Stimulated activated memory B cell treated with anti-CD40 and anti-IgM and Interleukin-4, amounts not matched to agents 10 μg/mL and 1 μg/mL and 100 μg/mL, for 72 hours (primary cell): ENCODE measurements around the gene FNBP1.

ENCODE experiments used
- ATAC-seq: fragments of 150-1000 bp; cut with Tn5 transposase; 2 replicates; pipeline ENCODE4 v1.10.0; 2021
- H3K27ac Mint-ChIP-seq: one replicate; pipeline ENCODE4 v1.8.0; 2022; ENCODE audit warnings: mild to moderate bottlenecking, mixed read lengths
- H3K27me3 Mint-ChIP-seq: one replicate; pipeline ENCODE4 v1.8.0; 2022; ENCODE audit warnings: mixed read lengths
- H3K36me3 Mint-ChIP-seq: one replicate; pipeline ENCODE4 v1.8.0; 2022; ENCODE audit warnings: mixed read lengths
- H3K4me1 Mint-ChIP-seq: one replicate; pipeline ENCODE4 v1.8.0; 2022; ENCODE audit warnings: mixed read lengths
- H3K4me3 Mint-ChIP-seq: one replicate; pipeline ENCODE4 v1.8.0; 2022; ENCODE audit warnings: mild to moderate bottlenecking, moderate library complexity, mixed read lengths
- H3K9me3 Mint-ChIP-seq: one replicate; pipeline ENCODE4 v1.8.0; 2022; ENCODE audit warnings: mixed read lengths

The FNBP1 gene

DNA sequence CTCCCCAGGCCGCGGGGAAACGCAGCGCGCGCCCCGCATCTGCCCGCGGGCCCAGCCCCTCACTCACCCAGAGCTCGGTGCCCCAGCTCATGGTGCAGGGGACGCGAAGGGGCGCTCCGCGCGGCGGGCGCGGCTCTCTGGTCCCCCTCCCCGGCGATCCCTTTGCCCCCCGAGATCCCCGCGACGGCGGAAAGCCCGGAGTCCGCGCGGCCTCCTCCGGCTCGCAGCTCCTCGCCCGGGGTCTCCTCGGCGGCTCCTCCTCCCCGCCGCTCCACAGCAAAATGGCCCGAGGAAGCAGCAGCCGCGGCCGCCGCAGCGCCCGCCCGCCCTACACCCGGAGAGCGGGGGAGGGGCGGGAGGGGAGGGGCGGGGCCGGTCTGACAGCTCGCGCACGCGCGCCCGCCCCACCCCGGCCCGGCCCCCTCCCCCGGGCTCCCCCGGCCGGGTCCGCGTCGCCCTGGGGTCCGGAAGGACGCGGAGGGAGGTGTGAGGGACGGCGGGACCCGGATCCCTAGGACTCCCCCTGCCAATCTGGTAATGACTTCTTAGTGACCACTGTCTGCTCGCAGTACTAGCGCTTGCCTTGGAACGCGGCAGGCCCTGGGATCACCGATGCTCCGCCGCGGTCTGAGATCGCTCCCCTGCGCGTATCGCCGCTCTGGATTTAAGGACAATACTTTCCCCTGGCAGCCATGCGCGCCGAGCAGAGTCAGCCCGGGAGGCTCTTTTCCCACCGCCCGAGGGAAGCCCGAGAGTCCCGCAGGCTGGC is at the start of gene FNBP1:
FNBP1 (minus strand) TSS at position 305 of the 769 bp plus-strand sequence; CDS start at position 91, 214 bp downstream.
- Mint-ChIP-seq H3K4me1 (peaks cover 50% of the 10 kb centered on the region), H3K4me3 (peak within 1 kb of the TSS; percentile 95), H3K27me3 (no peaks in the 10 kb centered on the region), H3K36me3 (peaks cover 27% of the 10 kb centered on the region), H3K27ac (peak within 1 kb of the TSS; percentile 100), H3K9me3 (no peaks in the 10 kb centered on the region)
- ATAC-seq = peak; percentile 77

DNA sequence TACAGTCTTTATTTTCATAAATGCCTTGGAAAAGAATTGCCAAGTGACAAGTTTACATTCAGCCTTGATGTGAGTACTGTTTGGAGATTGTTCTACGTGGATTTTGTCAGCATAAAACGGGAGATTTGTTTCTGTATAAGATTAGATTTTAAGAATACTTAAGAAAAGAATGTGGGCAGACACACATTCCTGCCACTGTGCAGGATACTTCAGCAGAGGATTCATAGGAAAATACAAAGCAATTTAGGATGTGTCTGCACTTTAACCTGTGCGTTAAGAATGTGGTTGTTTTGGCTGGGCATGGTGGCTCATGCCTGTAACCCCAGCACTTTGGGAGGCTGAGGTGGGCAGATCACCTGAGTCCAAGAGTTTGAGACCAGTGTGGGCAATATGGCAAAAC is 47.9 kb upstream of the FNBP1 start:
- Mint-ChIP-seq H3K9me3 (no peaks in the 10 kb centered on the region), H3K4me1 (peaks cover 12% of the 10 kb centered on the region), H3K27ac (peak overlapping the region; percentile 39), H3K27me3 (no peaks in the 10 kb centered on the region), H3K36me3 (peaks cover 51% of the 10 kb centered on the region), H3K4me3 (no peak overlapping the region)
- ATAC-seq = no peak

DNA sequence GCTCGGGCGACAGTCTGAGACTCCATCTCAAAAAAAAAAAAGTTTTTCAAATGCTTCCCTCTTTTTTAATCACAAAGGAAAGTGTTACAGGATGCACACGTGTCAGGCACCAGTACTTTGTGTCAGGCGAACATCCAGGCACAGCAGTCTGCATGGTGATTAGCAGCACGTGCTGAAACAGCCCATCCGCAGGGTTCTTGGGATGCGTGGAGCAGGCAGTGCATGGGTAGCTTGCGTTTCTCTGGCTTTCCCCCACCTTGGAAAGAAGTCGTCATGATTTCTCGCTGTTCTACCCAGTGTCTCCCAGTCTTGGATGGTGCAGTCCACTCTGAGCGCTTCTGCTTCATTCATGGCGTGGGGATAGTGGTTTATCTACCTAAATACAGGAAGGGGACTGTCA is 46.2 kb upstream of the FNBP1 start:
- ATAC-seq = no peak
- H3K27me3 Mint-ChIP-seq = no peaks in the 10 kb centered on the region
- H3K4me3 Mint-ChIP-seq = no peak overlapping the region
- no peaks in the 10 kb centered on the region for H3K9me3 Mint-ChIP-seq
- H3K27ac Mint-ChIP-seq = no peak overlapping the region
- H3K36me3 Mint-ChIP-seq = peaks cover 44% of the 10 kb centered on the region
- H3K4me1 Mint-ChIP-seq = no peaks in the 10 kb centered on the region

DNA sequence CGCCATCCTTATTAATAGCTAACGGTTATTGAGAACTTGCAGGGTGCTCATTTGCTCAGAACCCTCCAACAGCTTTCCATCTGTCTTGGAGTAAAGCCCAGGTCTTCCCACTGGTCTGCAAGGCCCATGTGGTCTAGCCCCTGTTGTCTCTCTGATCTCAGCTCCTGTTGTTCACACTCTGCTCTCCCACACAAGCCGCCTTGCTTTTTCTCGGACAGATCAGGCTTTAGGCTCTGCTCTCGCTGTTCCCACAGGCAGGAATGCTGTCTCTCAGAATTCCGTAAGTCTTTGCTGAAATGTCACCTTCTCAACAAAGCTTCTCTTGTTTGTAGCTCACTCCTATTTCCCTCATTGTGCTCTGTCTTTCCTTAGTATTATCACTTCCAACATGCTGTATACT is 45.1 kb upstream of the FNBP1 start:
- no peaks in the 10 kb centered on the region for H3K4me1 Mint-ChIP-seq
- peaks cover 41% of the 10 kb centered on the region for H3K36me3 Mint-ChIP-seq
- no peak for ATAC-seq
- peak overlapping the region; percentile 7 for H3K27ac Mint-ChIP-seq
- H3K27me3 Mint-ChIP-seq = no peaks in the 10 kb centered on the region
- no peak overlapping the region for H3K4me3 Mint-ChIP-seq
- H3K9me3 Mint-ChIP-seq = no peaks in the 10 kb centered on the region

DNA sequence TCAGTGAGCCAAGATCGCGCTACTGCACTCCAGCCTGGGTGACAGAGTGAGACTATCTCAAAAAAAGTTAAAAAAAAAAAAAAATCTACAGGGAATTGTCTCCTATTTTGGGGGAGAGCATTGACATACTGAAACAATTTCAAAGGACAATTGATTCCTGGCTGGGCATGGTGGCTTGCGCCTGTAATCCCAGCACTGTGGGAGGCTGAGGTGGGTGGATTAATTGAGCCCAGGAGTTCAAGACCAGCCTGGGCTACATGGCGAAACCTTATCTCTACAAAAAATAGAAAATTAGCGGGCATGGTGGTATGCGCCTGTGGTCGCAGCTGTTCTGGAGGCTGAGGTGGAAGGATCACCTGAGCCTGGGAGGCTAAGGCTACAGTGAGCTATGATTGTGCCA is 41.3 kb upstream of the FNBP1 start:
- H3K4me1 Mint-ChIP-seq = no peaks in the 10 kb centered on the region
- no peak overlapping the region for H3K4me3 Mint-ChIP-seq
- H3K27ac Mint-ChIP-seq = no peak overlapping the region
- no peaks in the 10 kb centered on the region for H3K27me3 Mint-ChIP-seq
- ATAC-seq = no peak
- H3K9me3 Mint-ChIP-seq = no peaks in the 10 kb centered on the region
- peaks cover 27% of the 10 kb centered on the region for H3K36me3 Mint-ChIP-seq

DNA sequence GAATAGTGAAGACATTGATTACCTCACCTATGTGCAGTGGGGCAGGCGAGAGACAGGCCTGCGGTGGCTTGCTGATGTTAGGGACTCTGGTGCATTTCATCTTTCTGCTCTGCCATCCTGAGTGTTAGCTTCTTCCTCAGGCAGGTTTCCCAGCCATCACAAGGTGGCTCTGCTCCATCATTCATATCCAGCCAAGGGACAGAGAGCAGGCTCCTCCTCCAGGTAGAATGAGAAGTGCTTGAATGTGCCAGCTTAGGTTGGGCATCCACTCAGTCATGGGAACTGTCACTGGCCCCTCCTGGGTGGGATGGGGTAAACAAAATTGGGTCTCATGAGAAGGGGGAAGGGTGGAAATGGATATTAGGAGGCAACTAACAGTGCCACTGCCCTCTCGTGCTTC is 35.6 kb upstream of the FNBP1 start:
- no peak for ATAC-seq
- no peak overlapping the region for H3K4me3 Mint-ChIP-seq
- H3K27me3 Mint-ChIP-seq = no peaks in the 10 kb centered on the region
- H3K36me3 Mint-ChIP-seq = peaks cover 28% of the 10 kb centered on the region
- H3K27ac Mint-ChIP-seq = no peak overlapping the region
- peaks cover 1% of the 10 kb centered on the region for H3K4me1 Mint-ChIP-seq
- H3K9me3 Mint-ChIP-seq = no peaks in the 10 kb centered on the region

DNA sequence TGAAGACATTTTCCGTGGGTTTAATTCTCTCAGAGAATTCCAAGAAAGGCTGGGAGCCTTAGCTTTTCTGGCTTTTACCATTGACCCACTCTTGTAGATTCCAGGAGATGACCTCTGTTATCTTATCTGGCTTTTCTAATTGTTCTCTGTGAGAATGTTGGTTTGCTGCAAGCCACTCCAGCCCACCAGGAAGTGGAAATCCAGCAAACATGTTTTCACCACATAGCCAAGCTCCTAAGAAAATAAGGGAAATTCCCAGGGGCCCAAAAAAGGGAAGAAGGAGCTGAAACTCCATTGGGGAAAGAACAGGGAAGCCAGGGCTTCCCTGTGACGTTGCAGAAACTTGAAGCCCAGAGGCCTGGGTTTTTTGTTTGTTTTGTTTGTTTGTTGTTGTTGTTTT is 30.4 kb upstream of the FNBP1 start:
- Mint-ChIP-seq H3K27ac (peak overlapping the region; percentile 69), H3K9me3 (no peaks in the 10 kb centered on the region), H3K27me3 (no peaks in the 10 kb centered on the region), H3K36me3 (peaks cover 19% of the 10 kb centered on the region), H3K4me1 (peaks cover 15% of the 10 kb centered on the region), H3K4me3 (no peak overlapping the region)
- ATAC-seq = no peak

DNA sequence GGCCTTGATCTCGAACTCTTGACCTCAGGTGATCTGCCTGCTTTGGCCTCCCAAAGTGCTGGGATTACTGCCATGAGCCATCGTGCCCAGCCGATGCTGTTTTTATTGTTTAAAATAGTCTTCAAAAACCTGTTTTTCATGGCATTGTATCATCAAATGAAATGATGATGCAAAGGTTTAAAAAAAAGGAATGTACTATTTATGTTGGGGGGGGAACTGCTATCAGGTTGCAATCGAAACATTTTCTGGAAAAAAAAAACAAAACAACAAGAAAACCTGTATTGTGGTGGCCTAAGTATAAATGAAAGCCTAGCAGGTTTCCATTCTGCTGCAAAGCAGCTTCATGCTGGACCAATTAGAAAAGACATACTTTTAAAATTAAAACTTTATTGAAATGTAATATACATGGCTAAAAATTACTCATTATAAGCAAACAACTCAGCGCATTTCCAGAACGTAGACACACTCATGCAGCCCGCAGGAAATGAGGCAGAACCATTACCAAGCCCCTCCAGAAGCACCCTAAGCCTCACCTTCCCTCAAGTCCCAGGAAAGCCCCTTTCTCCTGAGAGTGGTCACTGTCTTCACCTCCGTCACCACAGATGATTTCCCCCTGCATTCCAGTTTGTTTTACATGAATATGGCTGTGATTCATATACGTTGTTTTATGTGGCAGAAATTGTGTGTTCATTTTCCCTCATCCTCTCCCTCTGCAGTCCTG is 29.7 kb upstream of the FNBP1 start:
- peak overlapping the region; percentile 69 for H3K27ac Mint-ChIP-seq
- peaks cover 14% of the 10 kb centered on the region for H3K36me3 Mint-ChIP-seq
- no peaks in the 10 kb centered on the region for H3K27me3 Mint-ChIP-seq
- ATAC-seq = no peak
- no peaks in the 10 kb centered on the region for H3K9me3 Mint-ChIP-seq
- peaks cover 15% of the 10 kb centered on the region for H3K4me1 Mint-ChIP-seq
- peak overlapping the region; percentile 10 for H3K4me3 Mint-ChIP-seq

DNA sequence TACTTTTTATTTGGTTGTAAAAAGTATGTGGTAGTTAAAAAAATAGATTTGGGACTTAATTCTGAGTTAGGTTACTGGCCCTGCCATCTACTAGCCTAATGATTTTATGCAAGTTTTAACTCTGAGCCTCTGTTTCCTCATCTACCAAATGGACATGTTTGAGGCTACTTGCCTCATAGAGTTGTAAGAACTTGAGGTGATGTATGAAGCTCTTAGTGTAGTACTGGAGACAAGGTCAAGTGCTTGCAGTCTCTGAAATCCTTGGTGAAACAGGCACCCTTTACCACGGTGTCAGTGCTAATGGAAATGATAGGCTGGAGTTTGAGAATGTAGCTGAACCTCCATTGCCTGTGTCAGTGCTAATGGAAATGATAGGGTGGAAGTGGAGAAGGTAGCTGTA is 26.1 kb upstream of the FNBP1 start:
- H3K4me1 Mint-ChIP-seq = peaks cover 29% of the 10 kb centered on the region
- no peak for ATAC-seq
- no peak overlapping the region for H3K27ac Mint-ChIP-seq
- no peaks in the 10 kb centered on the region for H3K9me3 Mint-ChIP-seq
- H3K36me3 Mint-ChIP-seq = peaks cover 5% of the 10 kb centered on the region
- H3K27me3 Mint-ChIP-seq = no peaks in the 10 kb centered on the region
- no peak overlapping the region for H3K4me3 Mint-ChIP-seq

DNA sequence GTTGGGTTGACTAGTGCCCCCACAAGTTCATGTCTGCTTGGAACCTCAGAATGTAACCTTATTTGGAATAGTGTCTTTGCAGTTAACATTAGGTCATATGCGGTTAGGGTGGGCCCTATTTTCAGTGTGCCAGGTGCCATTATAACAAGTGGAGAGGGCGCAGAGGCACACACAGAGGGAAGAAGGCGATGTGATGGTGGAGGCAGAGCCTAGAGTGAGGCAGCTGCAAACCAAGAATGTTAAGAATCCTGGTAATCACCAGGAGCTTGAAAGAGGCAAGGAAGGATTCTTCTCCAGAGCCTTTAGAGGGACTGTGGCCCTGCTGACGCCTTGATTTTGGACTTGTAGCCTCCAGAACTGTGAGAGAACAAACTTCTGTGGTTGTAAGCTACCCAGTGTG is 21.6 kb upstream of the FNBP1 start:
- no peak overlapping the region for H3K27ac Mint-ChIP-seq
- H3K9me3 Mint-ChIP-seq = no peaks in the 10 kb centered on the region
- H3K36me3 Mint-ChIP-seq = peaks cover 12% of the 10 kb centered on the region
- H3K4me3 Mint-ChIP-seq = no peak overlapping the region
- peaks cover 36% of the 10 kb centered on the region for H3K4me1 Mint-ChIP-seq
- no peaks in the 10 kb centered on the region for H3K27me3 Mint-ChIP-seq
- no peak for ATAC-seq

DNA sequence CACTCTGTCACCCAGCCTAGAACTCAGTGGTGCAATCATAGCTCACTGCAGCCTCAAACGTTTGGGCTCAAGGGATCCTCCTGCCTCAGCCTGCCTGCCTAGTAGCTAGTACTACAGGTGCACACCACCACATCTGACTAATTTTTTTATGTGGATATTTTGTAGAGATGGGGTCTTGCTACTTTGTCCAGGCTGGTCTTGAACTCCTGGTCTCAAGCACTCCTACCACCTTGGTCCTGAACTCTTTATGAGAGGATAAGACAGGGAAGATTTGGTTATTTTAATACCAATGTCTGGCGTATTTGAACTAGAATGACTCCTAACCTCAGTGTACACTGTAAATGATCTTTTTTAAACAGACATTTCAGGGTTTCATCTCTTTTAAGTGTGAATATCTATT is 19.8 kb upstream of the FNBP1 start:
- no peaks in the 10 kb centered on the region for H3K9me3 Mint-ChIP-seq
- peak overlapping the region; percentile 31 for H3K4me3 Mint-ChIP-seq
- ATAC-seq = no peak
- peak overlapping the region; percentile 74 for H3K27ac Mint-ChIP-seq
- no peaks in the 10 kb centered on the region for H3K27me3 Mint-ChIP-seq
- peaks cover 36% of the 10 kb centered on the region for H3K4me1 Mint-ChIP-seq
- H3K36me3 Mint-ChIP-seq = peaks cover 22% of the 10 kb centered on the region

DNA sequence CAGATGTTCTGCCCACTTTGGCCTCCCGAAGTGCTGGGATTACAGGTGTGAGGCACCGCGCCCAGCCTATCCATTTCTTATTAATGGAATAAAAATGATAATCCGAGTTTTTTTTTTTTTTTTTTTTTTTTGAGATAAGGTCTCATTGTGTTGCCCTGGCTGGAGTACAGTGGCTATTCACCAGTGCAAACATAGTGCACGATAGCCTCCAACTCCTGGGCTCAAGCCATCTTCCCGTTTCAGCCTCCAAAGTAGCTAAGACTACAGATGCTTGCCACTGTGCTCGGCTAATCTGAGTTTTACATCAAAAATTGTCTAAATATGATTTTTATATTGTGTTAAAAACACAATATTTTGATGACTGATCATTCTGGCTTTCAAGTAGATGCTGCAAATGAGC is 17.3 kb upstream of the FNBP1 start:
- no peak overlapping the region for H3K4me3 Mint-ChIP-seq
- no peaks in the 10 kb centered on the region for H3K27me3 Mint-ChIP-seq
- no peak for ATAC-seq
- H3K4me1 Mint-ChIP-seq = peaks cover 29% of the 10 kb centered on the region
- H3K27ac Mint-ChIP-seq = no peak overlapping the region
- no peaks in the 10 kb centered on the region for H3K9me3 Mint-ChIP-seq
- H3K36me3 Mint-ChIP-seq = peaks cover 22% of the 10 kb centered on the region

DNA sequence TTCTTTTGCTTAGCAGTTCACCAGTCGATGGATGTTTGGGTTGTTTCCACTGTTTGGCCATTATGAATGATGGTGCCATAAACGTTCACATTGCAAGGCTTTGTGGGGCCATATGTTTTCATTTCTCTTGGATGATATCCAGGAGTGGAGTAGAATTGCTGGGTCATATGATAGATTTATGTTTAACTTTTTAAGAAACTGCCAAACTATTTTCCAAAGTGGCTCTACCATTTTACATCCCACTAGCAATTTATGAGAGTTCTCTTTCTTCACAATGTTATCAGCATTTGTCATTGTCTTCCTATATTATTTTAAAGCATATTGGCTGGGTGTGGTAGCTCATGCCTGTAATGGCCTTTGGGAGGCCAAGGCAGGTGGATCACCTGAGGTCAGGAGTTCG is 15.9 kb upstream of the FNBP1 start:
- no peaks in the 10 kb centered on the region for H3K9me3 Mint-ChIP-seq
- no peak for ATAC-seq
- peaks cover 32% of the 10 kb centered on the region for H3K4me1 Mint-ChIP-seq
- H3K4me3 Mint-ChIP-seq = no peak overlapping the region
- H3K36me3 Mint-ChIP-seq = peaks cover 17% of the 10 kb centered on the region
- H3K27ac Mint-ChIP-seq = no peak overlapping the region
- no peaks in the 10 kb centered on the region for H3K27me3 Mint-ChIP-seq

DNA sequence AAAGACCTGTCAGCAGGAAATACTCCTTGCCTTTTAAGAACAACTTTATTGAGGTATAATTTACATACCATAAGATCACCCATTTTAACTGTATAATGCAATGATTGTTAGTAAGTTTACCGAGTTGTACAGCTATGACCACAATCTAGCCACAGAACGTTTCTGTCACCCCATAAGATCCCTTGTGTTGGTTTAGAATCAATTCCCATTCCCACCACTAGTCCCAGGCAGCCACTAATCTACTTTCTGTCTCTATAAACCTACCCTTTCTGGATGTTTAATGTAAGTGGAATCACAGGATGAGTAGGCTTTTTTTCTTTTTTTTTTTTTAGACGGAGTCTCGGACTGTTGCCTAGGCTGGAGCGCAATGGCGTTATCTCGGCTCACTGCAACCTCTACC is 15.2 kb upstream of the FNBP1 start:
- H3K4me3 Mint-ChIP-seq = no peak overlapping the region
- ATAC-seq = no peak
- peaks cover 32% of the 10 kb centered on the region for H3K4me1 Mint-ChIP-seq
- peaks cover 17% of the 10 kb centered on the region for H3K36me3 Mint-ChIP-seq
- H3K27ac Mint-ChIP-seq = no peak overlapping the region
- no peaks in the 10 kb centered on the region for H3K9me3 Mint-ChIP-seq
- H3K27me3 Mint-ChIP-seq = no peaks in the 10 kb centered on the region

DNA sequence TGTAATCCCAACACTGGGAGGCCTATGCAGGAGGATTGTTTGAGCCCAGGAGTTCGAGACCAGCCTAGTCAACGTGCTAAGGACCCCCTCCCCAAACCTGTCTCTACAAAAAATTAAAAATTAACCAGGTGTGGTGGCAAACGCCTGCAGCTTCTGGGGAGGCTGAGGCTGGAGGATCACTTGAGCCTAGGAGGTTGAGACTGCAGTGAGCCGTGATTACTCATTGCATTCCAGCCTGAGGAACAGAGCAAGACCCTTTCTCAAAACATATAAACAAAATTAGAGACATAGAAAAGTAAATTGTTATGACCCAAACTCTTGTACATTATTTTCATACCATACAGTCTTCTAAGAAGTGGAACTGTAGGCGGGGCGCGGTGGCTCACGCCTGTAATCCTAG is 11.8 kb upstream of the FNBP1 start:
- ATAC-seq = no peak
- H3K4me3 Mint-ChIP-seq = peak overlapping the region; percentile 96
- H3K4me1 Mint-ChIP-seq = peaks cover 21% of the 10 kb centered on the region
- H3K9me3 Mint-ChIP-seq = no peaks in the 10 kb centered on the region
- peak overlapping the region; percentile 90 for H3K27ac Mint-ChIP-seq
- H3K27me3 Mint-ChIP-seq = no peaks in the 10 kb centered on the region
- H3K36me3 Mint-ChIP-seq = peaks cover 10% of the 10 kb centered on the region

DNA sequence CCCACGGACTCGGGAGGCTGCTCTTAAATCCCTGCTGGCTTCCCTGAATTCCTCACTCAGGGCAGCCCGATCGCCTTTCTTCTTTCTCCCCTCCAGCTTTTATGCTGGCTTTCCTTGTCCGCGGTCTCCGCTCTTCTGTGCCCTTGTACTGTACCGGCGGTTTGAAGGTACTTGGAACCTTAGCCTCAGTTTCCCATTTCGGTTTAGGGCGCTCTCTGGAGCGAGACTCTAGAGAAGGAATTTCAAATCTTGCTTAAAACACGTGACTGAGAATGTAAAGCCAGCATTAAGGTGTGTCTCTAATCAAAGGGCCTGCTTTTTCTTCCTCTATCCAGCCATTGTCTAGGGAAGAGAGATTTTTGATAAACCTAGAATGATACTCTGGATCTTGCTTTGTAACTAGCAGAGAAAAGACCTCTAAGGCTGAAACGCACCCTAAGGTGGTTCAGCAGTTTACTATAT is 11.4 kb upstream of the FNBP1 start:
- peaks cover 10% of the 10 kb centered on the region for H3K36me3 Mint-ChIP-seq
- ATAC-seq = no peak
- H3K27ac Mint-ChIP-seq = peak overlapping the region; percentile 90
- no peaks in the 10 kb centered on the region for H3K27me3 Mint-ChIP-seq
- peaks cover 21% of the 10 kb centered on the region for H3K4me1 Mint-ChIP-seq
- peak overlapping the region; percentile 96 for H3K4me3 Mint-ChIP-seq
- H3K9me3 Mint-ChIP-seq = no peaks in the 10 kb centered on the region
